ENCODE measurements around the gene MTR. TPM values are rescaled to one million over a fixed set of nuclear protein-coding genes. Genes with fewer than 3 reads are reported as not detected.

Gene MTR
- total RNA-seq, 1 experiment from 2014 or later: 54.6 TPM

GRCh38 chr1:236950365-236950764 is 155.3 kb downstream of the MTR start:
- no peak overlapping the region for H3K27ac Mint-ChIP-seq (ENCODE audit: low read depth, unreplicated experiment)
- TF ChIP-seq CTCF (IDR thresholded peaks at IDR 0.05; ENCODE audit: unreplicated experiment): no peak
- ChIA-PET POLR2A (no interaction called here), CTCF (interaction anchor here (0.6 to 1.4 kb wide), 2 partner anchors 94 to 605 kb away, joined by 3 to 6 read pairs; no protein-coding TSS in a partner anchor)
- intact Hi-C loops (cut with micrococcal nuclease): no loop called here
- no peaks in the 10 kb centered on the region for H3K9me3 Mint-ChIP-seq (ENCODE audit: unreplicated experiment)
- DNase-seq (ENCODE audit: unreplicated experiment): no peak
- H3K4me3 Mint-ChIP-seq (ENCODE audit: unreplicated experiment): no peak overlapping the region
- H3K27me3 Mint-ChIP-seq (ENCODE audit: insufficient read depth, unreplicated experiment): no peaks in the 10 kb centered on the region
- H3K36me3 Mint-ChIP-seq (ENCODE audit: insufficient read depth, unreplicated experiment): no peaks in the 10 kb centered on the region
- BruUV-seq (replicated peaks): no TSS peak
- H3K4me1 Mint-ChIP-seq (ENCODE audit: insufficient read depth, unreplicated experiment): no peaks in the 10 kb centered on the region

GRCh38 chr1:236951672-236952071 is 156.6 kb downstream of the MTR start:
- ChIA-PET CTCF (no interaction called here), POLR2A (no interaction called here)
- TF ChIP-seq CTCF (IDR thresholded peaks at IDR 0.05; ENCODE audit: unreplicated experiment): no peak
- H3K4me1 Mint-ChIP-seq (ENCODE audit: insufficient read depth, unreplicated experiment): no peaks in the 10 kb centered on the region
- H3K4me3 Mint-ChIP-seq (ENCODE audit: unreplicated experiment): no peak overlapping the region
- no peaks in the 10 kb centered on the region for H3K36me3 Mint-ChIP-seq (ENCODE audit: insufficient read depth, unreplicated experiment)
- DNase-seq (ENCODE audit: unreplicated experiment): no peak
- no peaks in the 10 kb centered on the region for H3K27me3 Mint-ChIP-seq (ENCODE audit: insufficient read depth, unreplicated experiment)
- no TSS peak for BruUV-seq (replicated peaks)
- H3K27ac Mint-ChIP-seq (ENCODE audit: low read depth, unreplicated experiment): no peak overlapping the region
- intact Hi-C loops (cut with micrococcal nuclease): no loop called here
- H3K9me3 Mint-ChIP-seq (ENCODE audit: unreplicated experiment): no peaks in the 10 kb centered on the region

GRCh38 chr1:236952246-236953003 is 157.3 kb downstream of the MTR start:
- POLR2A ChIA-PET: interaction anchor here (1.2 kb wide), 1 partner anchor 15 kb away, joined by 3 read pairs; no protein-coding TSS in a partner anchor
- no peak overlapping the region for H3K4me3 Mint-ChIP-seq (ENCODE audit: unreplicated experiment)
- CTCF ChIA-PET: interaction anchor here (0.6 to 0.7 kb wide), 2 partner anchors 61 to 412 kb away, joined by 3 to 4 read pairs; no protein-coding TSS in a partner anchor
- no TSS peak for BruUV-seq (replicated peaks)
- H3K4me1 Mint-ChIP-seq (ENCODE audit: insufficient read depth, unreplicated experiment): no peaks in the 10 kb centered on the region
- no peaks in the 10 kb centered on the region for H3K9me3 Mint-ChIP-seq (ENCODE audit: unreplicated experiment)
- DNase-seq (ENCODE audit: unreplicated experiment): no peak
- no peak for TF ChIP-seq CTCF (IDR thresholded peaks at IDR 0.05; ENCODE audit: unreplicated experiment)
- intact Hi-C loops (cut with micrococcal nuclease): no loop called here
- H3K36me3 Mint-ChIP-seq (ENCODE audit: insufficient read depth, unreplicated experiment): no peaks in the 10 kb centered on the region
- H3K27me3 Mint-ChIP-seq (ENCODE audit: insufficient read depth, unreplicated experiment): no peaks in the 10 kb centered on the region
- no peak overlapping the region for H3K27ac Mint-ChIP-seq (ENCODE audit: low read depth, unreplicated experiment)

GRCh38 chr1:236953151-236953700 is 158.1 kb downstream of the MTR start:
- Mint-ChIP-seq H3K27ac (ENCODE audit: low read depth, unreplicated experiment) (no peak overlapping the region), H3K27me3 (ENCODE audit: insufficient read depth, unreplicated experiment) (peaks cover under 1% of the 10 kb centered on the region), H3K9me3 (ENCODE audit: unreplicated experiment) (no peaks in the 10 kb centered on the region), H3K4me1 (ENCODE audit: insufficient read depth, unreplicated experiment) (no peaks in the 10 kb centered on the region), H3K4me3 (ENCODE audit: unreplicated experiment) (no peak overlapping the region), H3K36me3 (ENCODE audit: insufficient read depth, unreplicated experiment) (no peaks in the 10 kb centered on the region)
- no peak for TF ChIP-seq CTCF (IDR thresholded peaks at IDR 0.05; ENCODE audit: unreplicated experiment)
- intact Hi-C loops (cut with micrococcal nuclease): no loop called here
- POLR2A ChIA-PET: interaction anchor here (1.2 kb wide), 1 partner anchor 14 kb away, joined by 3 read pairs; no protein-coding TSS in a partner anchor
- CTCF ChIA-PET: interaction anchor here (0.6 to 0.7 kb wide), 4 partner anchors 60 to 1827 kb away, joined by 3 to 4 read pairs (median 3); no protein-coding TSS in a partner anchor
- BruUV-seq (replicated peaks): no TSS peak
- no peak for DNase-seq (ENCODE audit: unreplicated experiment)

Other genes starting within 250 kb of the MTR start
- gene HEATR1, start 190.8 kb upstream of the MTR start, total RNA-seq (2022): 90.6 and 128 TPM in 2 replicates
- not detected in 2 replicates for gene ACTN2, start 108.8 kb upstream of the MTR start, total RNA-seq (2022)
- not detected in 2 replicates for gene MT1HL1, start 209.1 kb downstream of the MTR start, total RNA-seq (2022)
- 4.0 and 5.3 TPM in 2 replicates for gene RYR2, start 246.9 kb downstream of the MTR start, total RNA-seq (2022)

Measured in MCF 10A (cell line).